Muscle of back (tissue), 11 donors: Measurements from ENCODE around the gene PSTPIP1. TPM values are rescaled to one million over a fixed set of nuclear protein-coding genes. Genes with fewer than 3 reads are reported as not detected.

Experiments used
- DNase-seq, 3 donors: peaks; one replicate each; pipeline versions ENCODE4 v3.0.0 to v3.0.0-alpha.2; 2013
- polyA plus RNA-seq, 10 donors: library from polyadenylated mRNA; unstranded; fragments of 120-200 nt; gene quantifications; one replicate each; pipeline ENCODE4 v1.2.1, GENCODE V29; 2013; ENCODE audit not compliant: insufficient read length in 10 of 10

The PSTPIP1 gene
- polyA plus RNA-seq, 10 donors = 1.4 to 6.6 (median 2.1) TPM

- no peak for DNase-seq
These were observed 16.2 kb upstream of the PSTPIP1 start for GRCh38 chr15:76978522-76979330.

GRCh38 chr15:76979331-76979925 is 15.5 kb upstream of the PSTPIP1 start:
- no peak for DNase-seq

- no peak for DNase-seq
These were observed 14.9 kb upstream of the PSTPIP1 start for GRCh38 chr15:76979996-76980520.

GRCh38 chr15:76982356-76982755 is 12.6 kb upstream of the PSTPIP1 start:
- DNase-seq = no peak

GRCh38 chr15:76982756-76983155 is 12.2 kb upstream of the PSTPIP1 start:
- no peak for DNase-seq

- peak in 1 of 3 donors; percentile 17 for DNase-seq
These were observed 11.1 kb upstream of the PSTPIP1 start for GRCh38 chr15:76983590-76984375.

GRCh38 chr15:76986743-76987142 is 8.2 kb upstream of the PSTPIP1 start:
- DNase-seq = no peak

GRCh38 chr15:76987276-76987675 is 7.7 kb upstream of the PSTPIP1 start:
- no peak for DNase-seq

GRCh38 chr15:76987896-76988860 is 6.7 kb upstream of the PSTPIP1 start:
- DNase-seq = peak in 1 of 3 donors; percentile 50

- DNase-seq = no peak
These were observed 5.8 kb upstream of the PSTPIP1 start for GRCh38 chr15:76988867-76989780.

- DNase-seq = no peak
These were observed 3.9 kb upstream of the PSTPIP1 start for GRCh38 chr15:76991048-76991447.

GRCh38 chr15:76991741-76992645 is 2.9 kb upstream of the PSTPIP1 start:
- peak in 1 of 3 donors; percentile 26 for DNase-seq

- no peak for DNase-seq
These were observed 1.7 kb upstream of the PSTPIP1 start for GRCh38 chr15:76993114-76993725.

- no peak for DNase-seq
These were observed 925 bp upstream of the PSTPIP1 start for GRCh38 chr15:76994001-76994400.

GRCh38 chr15:76994496-76994895 is 430 bp upstream of the PSTPIP1 start:
- no peak for DNase-seq

- no peak for DNase-seq
These were observed 1.2 kb downstream of the PSTPIP1 start for GRCh38 chr15:76996076-76996525.

- DNase-seq = peak in 2 of 3 donors; percentile 56 to 71
These were observed 1.8 kb downstream of the PSTPIP1 start for GRCh38 chr15:76996526-76997401.
